DLD1 (cell line): ENCODE measurements around the gene TRIO.

Source experiments
- in situ Hi-C: cut with HindIII; loops from 2 replicates; pipeline ENCODE4 v1.10.0; 2017; ENCODE audit warnings: low sequenced_read_pairs

Gene TRIO

DNA sequence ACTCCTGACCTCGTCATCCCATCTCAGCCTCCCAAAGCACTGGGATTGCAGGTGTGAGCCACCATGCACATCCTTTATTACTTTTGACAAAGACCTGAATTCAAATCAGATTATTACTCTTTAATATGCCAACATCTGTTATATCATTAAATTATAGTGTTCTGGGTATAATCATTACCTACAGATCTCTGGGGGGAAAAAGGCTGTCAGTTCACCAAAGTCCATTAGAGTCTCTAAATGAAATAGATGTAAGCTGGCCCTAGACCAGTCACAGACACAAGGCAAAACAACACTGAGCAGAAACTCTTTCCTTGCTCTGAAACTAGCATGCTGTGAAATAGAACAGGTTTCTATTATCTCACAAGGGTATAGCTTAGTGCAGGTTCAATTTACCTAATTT, 21.6 kb upstream of the TRIO start:
- in situ Hi-C loops: loop anchor here (25.0 kb wide), 1 partner anchor 134 kb away; no protein-coding TSS in a partner anchor

GRCh38 chr5:14122089-14122488, 21.1 kb upstream of the TRIO start:
- in situ Hi-C loops: loop anchor here (25.0 kb wide), 1 partner anchor 135 kb away; no protein-coding TSS in a partner anchor

DNA sequence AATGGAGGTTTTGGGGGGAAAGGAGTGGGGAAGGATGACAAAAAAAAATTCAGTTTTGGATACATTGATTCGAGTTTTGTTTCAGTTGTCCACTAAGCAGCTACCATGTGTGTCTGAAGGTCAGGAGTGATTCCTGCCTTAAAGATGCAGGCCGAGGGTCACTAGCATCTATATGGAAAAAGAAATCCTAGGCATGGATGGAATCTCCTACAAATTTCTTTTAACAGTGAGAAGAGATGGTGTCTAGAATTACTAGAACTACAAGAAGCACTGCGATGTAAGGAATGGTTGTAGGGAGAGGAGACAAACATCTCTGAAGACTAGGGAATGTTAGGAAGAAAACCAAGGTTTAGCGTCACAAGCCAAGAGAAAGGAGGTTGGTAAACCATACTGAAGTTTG, 19.6 kb upstream of the TRIO start:
- in situ Hi-C loops: loop anchor here (25.0 kb wide), 1 partner anchor 136 kb away; no protein-coding TSS in a partner anchor

- in situ Hi-C loops: loop anchor here (25.0 kb wide), 1 partner anchor 137 kb away; no protein-coding TSS in a partner anchor
Measured at GRCh38 chr5:14123974-14124482, 19.1 kb upstream of the TRIO start.

DNA sequence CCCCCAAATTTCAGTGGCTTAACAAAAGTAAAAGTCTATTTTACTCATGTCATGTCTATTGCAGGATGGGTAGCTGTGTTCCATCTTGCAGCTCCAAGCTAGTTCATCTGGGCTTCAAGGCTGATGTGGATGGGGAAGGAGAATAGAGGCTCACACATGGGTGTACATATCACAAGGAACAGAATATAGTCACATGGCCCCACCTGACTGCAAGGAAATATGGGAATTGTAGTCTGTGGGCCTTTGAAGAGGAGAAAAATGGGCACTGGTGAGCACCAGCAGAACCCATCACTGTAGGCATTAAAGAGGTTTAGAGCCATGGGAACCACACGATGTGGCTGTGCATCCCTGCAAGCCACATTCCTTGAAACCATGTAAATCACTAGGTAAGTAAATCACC, 17.9 kb upstream of the TRIO start:
- in situ Hi-C loops: no loop called here

GRCh38 chr5:14127587-14127986, 15.6 kb upstream of the TRIO start:
- in situ Hi-C loops: no loop called here

DNA sequence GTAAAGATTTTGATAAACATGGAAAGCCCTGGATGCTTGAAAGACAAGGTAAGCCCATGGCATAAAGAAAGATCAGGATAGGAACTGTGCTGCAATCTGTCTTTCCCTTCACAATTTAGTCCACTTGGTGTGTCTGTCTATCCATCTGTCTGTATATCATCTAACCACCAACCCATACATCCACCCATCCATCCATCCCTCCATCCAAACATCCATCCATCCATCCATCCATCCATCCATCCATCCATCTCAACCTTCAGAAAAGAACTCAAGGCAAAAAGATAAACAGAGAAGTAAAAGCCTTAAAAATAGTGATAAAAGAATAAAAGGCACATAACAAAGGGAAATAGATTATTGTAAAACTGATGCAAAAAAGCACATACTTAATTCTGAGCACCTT, 15.1 kb upstream of the TRIO start:
- in situ Hi-C loops: no loop called here

GRCh38 chr5:14129123-14129522, 14.0 kb upstream of the TRIO start:
- in situ Hi-C loops: no loop called here

GRCh38 chr5:14131855-14132503, 11.2 kb upstream of the TRIO start:
- in situ Hi-C loops: no loop called here

DNA sequence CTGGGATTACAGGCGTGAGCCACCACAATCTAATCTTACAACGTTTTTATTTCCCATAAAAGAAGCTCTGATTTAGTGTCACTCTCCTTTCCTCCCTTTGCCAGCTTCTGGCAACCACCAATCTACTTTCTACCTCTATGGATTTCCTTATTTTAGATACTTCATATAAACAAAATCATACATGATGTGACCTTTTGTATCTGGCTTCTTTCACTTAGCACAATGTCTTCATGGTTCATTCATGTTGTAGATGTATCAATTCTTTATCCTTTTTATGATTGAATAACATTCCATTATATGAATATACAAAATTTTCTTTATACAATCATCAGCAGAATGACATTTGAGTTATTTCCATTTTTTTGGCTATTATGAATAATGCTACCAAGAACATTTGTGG, 9.7 kb upstream of the TRIO start:
- in situ Hi-C loops: no loop called here

DNA sequence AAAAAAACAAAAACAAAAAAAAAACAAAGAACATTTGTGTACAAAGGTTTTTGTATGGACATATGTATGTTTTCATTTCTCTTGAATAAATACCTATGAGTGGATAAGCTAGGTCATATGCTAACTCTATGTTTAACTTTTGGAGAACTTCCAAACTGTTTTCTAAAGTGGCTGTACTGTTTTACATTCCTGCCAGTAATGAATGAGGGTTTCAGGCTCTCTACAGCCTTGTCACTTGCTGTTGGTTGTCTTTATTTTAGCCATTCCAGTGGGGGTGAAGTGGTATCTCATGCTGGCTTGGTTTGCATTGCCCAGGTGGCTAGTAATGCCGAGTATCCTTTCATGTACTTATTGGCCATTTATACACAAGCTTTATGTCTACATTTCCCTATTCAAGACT, 9.1 kb upstream of the TRIO start:
- in situ Hi-C loops: no loop called here

DNA sequence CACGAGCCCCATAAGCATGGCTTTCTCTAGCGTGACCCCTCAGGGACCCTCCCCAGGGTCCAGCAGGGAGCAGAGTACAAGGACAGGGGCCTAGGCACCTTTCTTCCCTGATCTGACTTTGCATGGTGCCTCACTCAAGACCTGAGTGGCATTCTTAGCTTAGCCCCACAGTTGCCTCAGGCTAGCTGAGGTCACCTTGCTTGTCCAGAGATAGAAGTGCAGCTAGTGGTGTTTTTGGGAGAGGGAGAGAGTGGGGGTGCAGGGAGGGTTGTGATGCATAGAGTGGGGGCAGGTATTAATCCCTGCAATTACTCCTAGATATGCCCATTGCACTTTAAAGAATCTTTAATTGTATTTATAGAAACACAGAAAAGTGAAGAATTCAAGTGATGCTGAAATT, 8.4 kb upstream of the TRIO start:
- in situ Hi-C loops: no loop called here

- in situ Hi-C loops: no loop called here
Measured at GRCh38 chr5:14135621-14136020, 7.5 kb upstream of the TRIO start.

GRCh38 chr5:14136228-14136627, 6.9 kb upstream of the TRIO start:
- in situ Hi-C loops: no loop called here

DNA sequence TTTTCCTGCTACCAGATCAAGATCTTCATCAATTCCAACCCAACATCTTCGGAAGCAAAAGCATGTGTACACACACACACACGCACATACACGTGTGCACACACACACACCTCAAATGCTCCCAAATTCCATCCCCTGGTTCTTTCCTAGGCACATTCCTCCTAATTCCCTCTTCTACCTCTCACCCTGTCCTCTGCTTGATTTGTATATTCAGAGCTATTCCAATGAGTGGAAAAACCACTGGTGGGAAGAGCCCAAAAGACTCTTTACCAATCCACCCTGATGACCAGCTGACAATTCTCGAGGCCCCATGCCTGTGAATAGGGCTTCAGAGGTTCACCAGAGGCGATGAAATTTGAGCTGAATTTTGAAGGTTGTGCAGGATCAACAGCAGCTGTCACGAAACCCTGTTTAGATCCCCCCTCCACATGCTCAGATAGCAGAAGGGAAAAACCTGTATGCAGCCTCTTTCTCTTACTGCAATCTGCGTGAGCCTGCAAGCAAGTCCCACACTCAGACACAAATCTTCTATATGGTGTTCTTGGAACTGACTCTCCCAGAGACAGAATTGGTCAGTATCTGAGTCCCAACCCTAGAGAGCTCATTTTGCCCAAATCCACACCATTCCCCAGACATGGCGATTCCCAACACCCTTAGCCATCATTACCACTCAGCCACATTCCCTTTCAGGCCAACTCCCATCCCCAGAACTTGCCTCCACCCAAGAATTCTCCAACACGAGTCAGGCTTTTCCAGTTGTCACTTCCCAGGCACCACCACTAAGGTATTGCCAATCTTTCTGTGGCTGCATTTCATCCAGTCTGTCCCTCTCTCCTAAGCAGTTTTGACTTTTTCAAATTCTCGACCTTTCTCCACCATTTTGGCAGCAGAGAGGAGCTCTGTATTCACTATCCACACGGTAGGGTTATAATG, 4.3 kb upstream of the TRIO start:
- in situ Hi-C loops: no loop called here

DNA sequence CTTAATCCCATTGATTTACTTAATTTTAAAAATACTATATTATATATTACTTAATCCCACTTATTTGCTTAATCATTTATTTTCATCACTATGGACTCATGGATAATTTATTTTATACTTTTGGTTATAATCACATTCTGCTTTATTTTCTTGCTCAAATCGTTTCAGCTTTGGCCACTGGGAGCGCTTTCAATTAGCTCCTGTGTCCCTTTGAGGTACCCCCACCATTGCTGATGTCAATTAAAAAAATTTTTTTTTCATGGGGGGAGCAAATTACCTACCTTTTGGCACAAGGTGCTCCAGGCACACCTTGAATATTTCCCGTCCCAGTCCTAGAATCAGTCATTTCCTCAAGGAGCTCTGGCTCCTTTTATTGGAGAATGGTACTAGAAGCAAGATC, 1.4 kb upstream of the TRIO start:
- in situ Hi-C loops: no loop called here

- in situ Hi-C loops: no loop called here
Measured at GRCh38 chr5:14142202-14142826, 828 bp upstream of the TRIO start.

GRCh38 chr5:14143546-14143840, 351 bp downstream of the TRIO start:
- in situ Hi-C loops: no loop called here

GRCh38 chr5:14143841-14144585, 871 bp downstream of the TRIO start:
- in situ Hi-C loops: no loop called here

DNA sequence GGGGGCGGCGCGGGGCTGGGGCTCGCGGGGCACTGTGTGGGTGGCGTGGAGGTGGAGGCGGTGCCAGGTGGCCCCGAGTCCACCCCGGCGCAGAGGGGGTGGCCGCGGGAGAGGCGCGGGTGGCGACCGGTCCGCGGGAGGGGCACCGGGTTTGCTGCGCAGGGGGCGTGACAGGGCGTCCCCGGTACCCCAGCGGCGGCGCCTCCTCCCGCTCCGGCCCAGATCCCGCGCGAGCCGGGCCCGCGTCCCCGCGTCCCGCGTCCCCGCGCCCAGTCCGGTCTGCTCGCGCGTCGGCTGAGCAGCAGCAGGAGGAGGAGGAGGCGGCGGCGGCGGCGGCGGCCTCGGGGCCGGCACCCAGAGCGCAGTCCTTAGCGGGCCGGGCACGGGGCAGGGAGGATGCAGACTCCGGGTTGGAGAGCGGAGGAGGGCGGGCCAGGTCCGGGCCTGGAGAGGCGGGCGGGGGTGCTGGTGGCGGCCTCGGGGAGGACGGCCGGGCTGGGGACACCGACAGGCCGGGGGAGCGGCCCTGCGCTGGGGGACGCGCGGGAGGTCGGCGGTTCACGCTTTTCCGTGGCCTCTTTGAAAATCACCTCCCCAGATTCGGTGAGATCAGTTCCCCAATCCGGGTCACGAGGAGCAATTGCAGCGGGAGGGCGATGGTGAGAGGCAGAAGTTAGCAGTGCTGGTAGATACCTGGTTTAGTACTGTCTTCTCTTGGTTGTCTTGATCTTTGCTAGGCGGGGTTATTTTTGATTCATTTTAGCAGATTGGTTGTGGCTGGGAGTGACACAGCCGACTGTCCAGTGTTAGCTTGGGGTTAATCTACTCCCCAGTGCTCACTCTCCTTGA, 1.7 kb downstream of the TRIO start:
- in situ Hi-C loops: no loop called here
